CD14-positive monocyte (primary cell): ENCODE data around the gene NFIC. TPM values are rescaled to one million over a fixed set of nuclear protein-coding genes. Genes with fewer than 3 reads are reported as not detected.

ENCODE experiments used
- DNase-seq, 3 donors: peaks; one replicate each; pipeline ENCODE4 v3.0.0-alpha.2; 2011 to 2022
- H2AFZ ChIP-seq: 2 replicates; pipeline ENCODE4 v1.6.0; 2012; ENCODE audit warnings: mild to moderate bottlenecking, low read depth, low read length, inconsistent platforms; ENCODE audit not compliant: insufficient read depth, poor library complexity, severe bottlenecking
- H3K27ac ChIP-seq, 2 donors: 1 replicate in 1 of 2; 2 replicates in 1 of 2; pipeline ENCODE4 v1.5.1; 2012 to 2013; ENCODE audit warnings: low read length in 2 of 2, control low read depth in 1 of 2, inconsistent platforms in 1 of 2, low read depth in 1 of 2, mild to moderate bottlenecking in 1 of 2
- H3K27me3 ChIP-seq, 2 donors: one replicate each; pipeline versions ENCODE4 v1.6.0 to v1.6.1; 2011 to 2013; ENCODE audit warnings: low read length in 2 of 2; ENCODE audit not compliant: control insufficient read depth in 2 of 2, insufficient read depth in 2 of 2
- H3K36me3 ChIP-seq, 2 donors: replicated peaks in 1 of 2; 1 replicate in 1 of 2; 2 replicates in 1 of 2; pipeline versions ENCODE4 v1.5.1 to v1.6.1; 2012 to 2013; ENCODE audit warnings: low read length in 2 of 2, control low read depth in 1 of 2, inconsistent platforms in 1 of 2, mild to moderate bottlenecking in 1 of 2; ENCODE audit not compliant: insufficient read depth in 2 of 2, control insufficient read depth in 1 of 2
- H3K4me1 ChIP-seq, 2 donors: 1 replicate in 1 of 2; 2 replicates in 1 of 2; pipeline versions ENCODE4 v1.5.1 to v1.6.1; 2012 to 2013; ENCODE audit warnings: low read length in 2 of 2, control low read depth in 1 of 2, inconsistent platforms in 1 of 2, mild to moderate bottlenecking in 1 of 2, moderate library complexity in 1 of 2; ENCODE audit not compliant: insufficient read depth in 2 of 2, control insufficient read depth in 1 of 2
- H3K4me2 ChIP-seq: replicated peaks from 2 replicates; pipeline ENCODE3; 2012; ENCODE audit warnings: low read length, moderate library complexity, mild to moderate bottlenecking; ENCODE audit not compliant: poor library complexity, severe bottlenecking; ENCODE audit errors: extremely low read depth
- H3K4me3 ChIP-seq, 3 experiments: fragments of 200-600 bp in 1 of 3; sonication (generic) in 1 of 3; replicated peaks in 1 of 3; 1 replicate in 2 of 3; 2 replicates in 1 of 3; pipeline ENCODE4 v1.5.1; 2011 to 2013; ENCODE audit warnings: low read length in 3 of 3, mild to moderate bottlenecking in 3 of 3, control low read depth in 2 of 3, low read depth in 2 of 3, inconsistent platforms in 1 of 3, moderate library complexity in 1 of 3
- H3K79me2 ChIP-seq: 2 replicates; pipeline ENCODE4 v1.6.0; 2012; ENCODE audit warnings: mild to moderate bottlenecking, control low read depth, inconsistent platforms, low read length, moderate library complexity; ENCODE audit not compliant: insufficient read depth
- H3K9ac ChIP-seq: 2 replicates; pipeline ENCODE4 v1.6.0; 2017; ENCODE audit warnings: low read length, mild to moderate bottlenecking; ENCODE audit not compliant: insufficient read depth, poor library complexity, severe bottlenecking
- H3K9me3 ChIP-seq, 2 donors: replicated peaks in 1 of 2; 1 replicate in 1 of 2; 2 replicates in 1 of 2; pipeline versions ENCODE4 v1.5.1 to v1.6.1; 2012 to 2013; ENCODE audit warnings: low read length in 2 of 2, control low read depth in 1 of 2; ENCODE audit not compliant: control insufficient read depth in 1 of 2, insufficient read depth in 1 of 2
- H4K20me1 ChIP-seq: 2 replicates; pipeline ENCODE4 v1.6.0; 2012; ENCODE audit warnings: mild to moderate bottlenecking, low read length, control low read depth, moderate library complexity; ENCODE audit not compliant: insufficient read depth
- H3K27ac Mint-ChIP-seq, 7 donors: one replicate each; pipeline ENCODE4 v1.8.0; 2020; ENCODE audit warnings: mild to moderate bottlenecking in 7 of 7, mixed read lengths in 7 of 7, moderate library complexity in 6 of 7, inconsistent platforms in 2 of 7
- H3K27me3 Mint-ChIP-seq, 3 donors: one replicate each; pipeline ENCODE4 v1.8.0; 2021 to 2022; ENCODE audit warnings: low read depth in 3 of 3, mild to moderate bottlenecking in 3 of 3, mixed read lengths in 3 of 3, moderate library complexity in 3 of 3, inconsistent platforms in 1 of 3
- H3K36me3 Mint-ChIP-seq, 2 donors: one replicate each; pipeline ENCODE4 v1.8.0; 2020; ENCODE audit warnings: mixed read lengths in 2 of 2, inconsistent platforms in 1 of 2, mild to moderate bottlenecking in 1 of 2
- H3K4me1 Mint-ChIP-seq: one replicate; pipeline ENCODE4 v1.8.0; 2020; ENCODE audit warnings: mild to moderate bottlenecking, mixed read lengths
- H3K4me3 Mint-ChIP-seq, 2 donors: one replicate each; pipeline ENCODE4 v1.8.0; 2020; ENCODE audit warnings: mild to moderate bottlenecking in 2 of 2, mixed read lengths in 2 of 2, moderate library complexity in 1 of 2
- H3K9me3 Mint-ChIP-seq, 7 donors: one replicate each; pipeline ENCODE4 v1.8.0; 2020 to 2022; ENCODE audit warnings: mixed read lengths in 7 of 7, mild to moderate bottlenecking in 6 of 7, moderate library complexity in 6 of 7, inconsistent platforms in 2 of 7
- WGBS: methylation state at CpG from one replicate; pipeline ENCODE4 v1.1.5; 2013; ENCODE audit warnings: missing lambda C conversion rate; ENCODE audit not compliant: insufficient coverage; 5-methylcytosine and 5-hydroxymethylcytosine counted together
- intact Hi-C, 2 donors: fragments of 100-400 bp; cut with micrococcal nuclease; formaldehyde crosslinking; loops; one replicate each; pipeline versions ENCODE4 v1.15.0 to v1.15.1; 2023
- polyA plus RNA-seq, 3 donors: library from polyadenylated mRNA; depleted of rRNA in 1 of 3; unstranded in 2 of 3; stranded (reverse) in 1 of 3; fragments of 300-500 nt in 2 of 3; fragments of >200 nt in 1 of 3; fragmentation: Illumina TruSeq in 2 of 3; gene quantifications; 1 replicate in 2 of 3; 2 replicates in 1 of 3; pipeline ENCODE4 v1.2.3, GENCODE V29; 2012 to 2021
- TF ChIP-seq, protein P1 (sequence below): fragments of 200-600 bp; IDR thresholded peaks from one replicate; pipeline ENCODE4 v1.8.0; 2022; ENCODE audit warnings: antibody characterized with exemption, mild to moderate bottlenecking

NFIC gene
- polyA plus RNA-seq, 3 donors = 7.0 to 13.8 (median 11.5) TPM

DNA sequence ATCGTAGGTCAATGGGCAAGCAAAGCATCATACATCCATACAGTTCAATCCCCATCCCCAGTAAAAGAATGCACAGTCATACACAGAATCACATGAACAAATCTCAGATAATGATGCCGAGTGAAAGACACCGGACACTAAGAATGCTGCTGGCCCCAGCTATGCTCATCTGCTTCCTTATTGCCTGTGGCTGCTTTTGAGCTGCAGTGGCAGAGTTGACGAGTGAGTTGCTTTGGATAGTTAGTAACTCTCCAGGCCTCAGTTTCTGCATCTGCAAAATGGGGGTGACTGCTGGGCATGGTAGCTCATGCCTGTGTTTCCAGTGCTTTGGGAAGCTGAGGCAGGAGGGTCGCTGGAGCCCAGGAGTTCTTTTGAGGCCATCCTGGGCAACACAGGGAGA, 12.9 kb upstream of the NFIC start:
- Mint-ChIP-seq H3K9me3 (peaks cover 0 to 12% (median 0%) of the 10 kb centered on the region in 7 donors), H3K4me3 (no peak overlapping the region), H3K27ac (no peak overlapping the region), H3K4me1 (peaks cover 10% of the 10 kb centered on the region), H3K27me3 (peaks cover 15 to 20% (median 18%) of the 10 kb centered on the region in 3 donors), H3K36me3 (peaks cover 0 to 1% of the 10 kb centered on the region in 2 donors)
- intact Hi-C loops = no loop called here
- WGBS = 91% methylated on average over 4 of the region's 5 CpGs
- Histone ChIP-seq H3K79me2 (no peaks in the 10 kb centered on the region), H3K27me3 (peaks cover 6 to 13% of the 10 kb centered on the region in 2 donors), H3K4me2 (no peak overlapping the region), H3K9me3 (peaks cover 0 to 4% of the 10 kb centered on the region in 2 donors), H3K4me1 (peaks cover 6 to 10% of the 10 kb centered on the region in 2 donors), H2AFZ (no peak overlapping the region), H3K4me3 (no peak overlapping the region), H4K20me1 (no peaks in the 10 kb centered on the region), H3K9ac (no peak overlapping the region), H3K27ac (no peak overlapping the region), H3K36me3 (no peaks in the 10 kb centered on the region)
- no peak for DNase-seq
- TF ChIP-seq, protein P1, sequence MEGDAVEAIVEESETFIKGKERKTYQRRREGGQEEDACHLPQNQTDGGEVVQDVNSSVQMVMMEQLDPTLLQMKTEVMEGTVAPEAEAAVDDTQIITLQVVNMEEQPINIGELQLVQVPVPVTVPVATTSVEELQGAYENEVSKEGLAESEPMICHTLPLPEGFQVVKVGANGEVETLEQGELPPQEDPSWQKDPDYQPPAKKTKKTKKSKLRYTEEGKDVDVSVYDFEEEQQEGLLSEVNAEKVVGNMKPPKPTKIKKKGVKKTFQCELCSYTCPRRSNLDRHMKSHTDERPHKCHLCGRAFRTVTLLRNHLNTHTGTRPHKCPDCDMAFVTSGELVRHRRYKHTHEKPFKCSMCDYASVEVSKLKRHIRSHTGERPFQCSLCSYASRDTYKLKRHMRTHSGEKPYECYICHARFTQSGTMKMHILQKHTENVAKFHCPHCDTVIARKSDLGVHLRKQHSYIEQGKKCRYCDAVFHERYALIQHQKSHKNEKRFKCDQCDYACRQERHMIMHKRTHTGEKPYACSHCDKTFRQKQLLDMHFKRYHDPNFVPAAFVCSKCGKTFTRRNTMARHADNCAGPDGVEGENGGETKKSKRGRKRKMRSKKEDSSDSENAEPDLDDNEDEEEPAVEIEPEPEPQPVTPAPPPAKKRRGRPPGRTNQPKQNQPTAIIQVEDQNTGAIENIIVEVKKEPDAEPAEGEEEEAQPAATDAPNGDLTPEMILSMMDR = no peak

DNA sequence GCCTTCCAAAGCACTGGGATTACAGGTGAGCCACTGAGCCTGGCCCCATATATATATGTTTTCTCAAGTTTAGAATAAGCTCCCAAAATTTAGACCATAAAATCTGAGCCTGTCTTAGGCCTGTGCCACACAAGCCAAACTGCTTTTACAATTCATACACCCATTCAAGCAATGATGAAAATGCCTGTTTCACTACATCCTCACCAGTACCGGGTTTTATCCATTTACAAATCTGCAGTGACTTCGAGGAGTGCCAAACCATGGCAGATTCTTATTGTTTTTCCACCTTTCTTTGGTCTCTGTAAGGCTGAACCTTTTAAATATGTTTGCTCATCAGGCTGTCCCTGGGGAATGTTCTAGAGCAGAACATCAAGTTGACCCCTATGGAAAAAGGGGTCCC, 9.6 kb upstream of the NFIC start:
- no peak overlapping the region for H3K4me2 ChIP-seq
- no peaks in the 10 kb centered on the region for H3K36me3 ChIP-seq
- intact Hi-C loops = no loop called here
- H4K20me1 ChIP-seq = peaks cover 7% of the 10 kb centered on the region
- H3K79me2 ChIP-seq = peaks cover 16% of the 10 kb centered on the region
- Mint-ChIP-seq H3K4me3 (peak overlapping the region in 1 of 2 donors; percentile 17), H3K27me3 (peaks cover 19 to 23% (median 19%) of the 10 kb centered on the region in 3 donors), H3K9me3 (peaks cover 0 to 15% (median 0%) of the 10 kb centered on the region in 7 donors), H3K27ac (no peak overlapping the region), H3K4me1 (peaks cover 18% of the 10 kb centered on the region), H3K36me3 (peaks cover 4 to 6% of the 10 kb centered on the region in 2 donors)
- WGBS = 100% methylated on average over 2 of the region's 2 CpGs
- H3K4me3 ChIP-seq = no peak overlapping the region
- H3K27ac ChIP-seq = no peak overlapping the region
- no peak overlapping the region for H2AFZ ChIP-seq
- H3K27me3 ChIP-seq = peaks cover 6 to 17% of the 10 kb centered on the region in 2 donors
- no peak overlapping the region for H3K9ac ChIP-seq
- TF ChIP-seq, protein P1 = no peak
- no peak for DNase-seq
- peaks cover 0 to 4% of the 10 kb centered on the region in 2 donors for H3K9me3 ChIP-seq
- H3K4me1 ChIP-seq = peaks cover 19 to 31% of the 10 kb centered on the region in 2 donors
